ENCODE results near the gene ST13.
"Not testable (repeated sequence)": the region's sequence is repeated elsewhere in the genome, so short reads cannot be mapped to it uniquely, and the experiment has no call there.

Gene ST13

DNA sequence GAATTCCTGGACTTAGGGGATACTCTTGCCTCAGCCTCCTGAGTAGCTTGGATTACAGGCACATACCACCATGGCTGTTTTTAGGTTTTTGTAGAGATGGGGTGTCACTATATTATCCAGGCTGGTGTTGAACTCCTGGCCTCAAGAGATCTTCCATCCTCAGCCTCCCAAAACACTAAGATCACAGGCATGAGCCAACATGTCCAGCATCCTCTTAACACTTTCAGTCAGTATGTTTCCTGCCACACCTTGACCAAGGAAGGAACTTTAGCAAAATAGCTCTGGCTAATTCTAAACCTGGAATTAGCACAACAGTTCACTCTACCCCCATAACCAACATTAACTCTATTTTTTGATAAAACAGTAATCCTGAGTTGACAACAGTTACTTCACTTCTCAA lies 32.7 kb upstream of the ST13 start:
- H3K36me3 Mint-ChIP-seq (ENCODE audit: low read depth), result peaks cover 53% of the 10 kb centered on the region
- H3K27me3 Mint-ChIP-seq (ENCODE audit: low read depth), result no peaks in the 10 kb centered on the region
- H3K27ac Mint-ChIP-seq, result no peak overlapping the region
- H3K9me3 Mint-ChIP-seq, result no peaks in the 10 kb centered on the region
- no peak overlapping the region for H3K4me3 Mint-ChIP-seq
- no peaks in the 10 kb centered on the region for H3K4me1 Mint-ChIP-seq
- no peak for TF ChIP-seq CTCF (IDR thresholded peaks at IDR 0.05; ENCODE audit: unreplicated experiment in 3 of 3)

DNA sequence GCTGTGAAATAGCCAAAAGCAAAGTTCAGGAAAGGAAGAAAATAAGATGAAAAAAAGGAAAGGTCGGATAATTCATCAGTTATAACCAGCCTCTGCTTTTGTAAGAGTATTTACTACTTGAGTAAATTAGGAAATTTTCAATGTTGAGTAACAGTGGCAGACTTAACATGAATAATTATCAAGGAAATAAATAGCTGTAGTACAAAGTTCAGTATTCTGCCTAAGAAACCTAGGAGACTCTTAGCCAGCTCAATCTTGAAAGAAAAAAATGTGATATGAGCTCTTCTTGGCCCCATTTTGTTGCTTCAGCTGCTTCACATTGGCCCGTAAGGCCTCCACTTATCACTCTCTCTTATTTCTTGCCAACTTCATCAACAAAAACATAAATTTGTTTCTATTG lies 22.5 kb upstream of the ST13 start:
- Mint-ChIP-seq H3K4me1 (no peaks in the 10 kb centered on the region), H3K36me3 (ENCODE audit: low read depth) (peaks cover 22% of the 10 kb centered on the region), H3K27ac (no peak overlapping the region), H3K9me3 (no peaks in the 10 kb centered on the region), H3K4me3 (no peak overlapping the region), H3K27me3 (ENCODE audit: low read depth) (no peaks in the 10 kb centered on the region)
- TF ChIP-seq CTCF (IDR thresholded peaks at IDR 0.05; ENCODE audit: unreplicated experiment in 3 of 3), result no peak

DNA sequence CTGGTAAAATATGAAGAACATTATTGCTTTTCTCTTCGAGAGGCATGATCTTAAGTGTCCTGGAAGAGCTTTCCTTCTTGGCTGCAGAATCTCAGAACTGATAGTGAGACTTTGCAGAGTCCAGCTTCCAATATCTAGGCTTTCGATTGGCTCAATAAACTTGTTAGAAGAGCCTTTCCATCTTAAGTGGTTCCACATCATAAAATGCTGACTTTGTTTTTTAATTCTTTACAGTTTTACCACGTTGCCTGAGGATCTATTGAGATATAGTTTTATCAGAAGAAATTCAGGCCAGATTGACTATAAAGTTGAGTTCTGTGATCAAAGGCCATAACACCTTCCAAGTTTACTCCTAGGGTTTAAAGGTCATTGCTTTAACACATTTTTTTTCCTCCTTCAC lies 21.0 kb upstream of the ST13 start:
- H3K9me3 Mint-ChIP-seq, result no peaks in the 10 kb centered on the region
- H3K36me3 Mint-ChIP-seq (ENCODE audit: low read depth), result peaks cover 18% of the 10 kb centered on the region
- H3K4me1 Mint-ChIP-seq, result no peaks in the 10 kb centered on the region
- no peak overlapping the region for H3K4me3 Mint-ChIP-seq
- no peak for TF ChIP-seq CTCF (IDR thresholded peaks at IDR 0.05; ENCODE audit: unreplicated experiment in 3 of 3)
- no peaks in the 10 kb centered on the region for H3K27me3 Mint-ChIP-seq (ENCODE audit: low read depth)
- H3K27ac Mint-ChIP-seq, result peak overlapping the region in 1 of 3 experiments; percentile 8

DNA sequence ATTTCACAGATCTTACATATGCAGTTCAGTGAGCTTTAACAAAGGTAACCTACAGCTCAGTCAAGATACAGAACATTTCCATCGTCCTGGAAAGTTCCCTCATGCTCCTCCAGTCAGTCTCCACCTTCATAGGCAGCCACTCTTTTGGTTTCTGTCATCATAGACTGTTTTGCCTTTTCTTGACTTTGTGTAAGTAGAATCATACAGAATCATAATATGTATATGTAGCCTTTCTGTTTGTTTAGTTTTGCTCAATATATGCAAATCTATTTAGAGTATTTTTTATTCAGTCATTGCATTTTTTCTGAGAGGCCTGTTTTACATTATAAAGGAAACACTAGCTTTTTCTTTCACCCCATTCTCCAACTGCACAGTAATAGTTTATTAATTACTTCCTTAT lies 20.5 kb upstream of the ST13 start:
- Mint-ChIP-seq H3K9me3 (no peaks in the 10 kb centered on the region), H3K4me3 (no peak overlapping the region), H3K27ac (peak overlapping the region in 1 of 3 experiments; percentile 8), H3K4me1 (no peaks in the 10 kb centered on the region), H3K36me3 (ENCODE audit: low read depth) (peaks cover 16% of the 10 kb centered on the region), H3K27me3 (ENCODE audit: low read depth) (no peaks in the 10 kb centered on the region)
- no peak for TF ChIP-seq CTCF (IDR thresholded peaks at IDR 0.05; ENCODE audit: unreplicated experiment in 3 of 3)

DNA sequence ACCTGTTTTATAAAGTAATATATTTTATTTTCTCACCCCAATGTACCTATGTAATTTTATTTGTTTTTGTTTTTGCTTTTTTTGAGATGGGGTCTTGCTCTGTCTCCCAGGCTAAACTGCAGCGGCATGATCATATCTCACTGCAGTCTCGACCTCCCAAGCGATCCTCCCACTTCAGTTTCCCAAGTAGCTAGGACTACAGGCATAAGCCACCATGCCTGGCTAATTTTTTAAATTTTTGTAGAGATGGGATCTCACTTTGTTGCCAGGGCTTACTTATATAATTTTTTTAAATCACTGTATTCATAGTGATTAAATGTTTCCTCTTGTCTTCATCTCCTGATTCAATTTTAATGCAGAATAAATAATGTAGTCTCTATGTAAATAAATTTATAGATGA lies 18.7 kb upstream of the ST13 start:
- Mint-ChIP-seq H3K36me3 (ENCODE audit: low read depth) (peaks cover 9% of the 10 kb centered on the region), H3K9me3 (no peaks in the 10 kb centered on the region), H3K27me3 (ENCODE audit: low read depth) (no peaks in the 10 kb centered on the region), H3K27ac (no peak overlapping the region), H3K4me1 (no peaks in the 10 kb centered on the region), H3K4me3 (no peak overlapping the region)
- no peak for TF ChIP-seq CTCF (IDR thresholded peaks at IDR 0.05; ENCODE audit: unreplicated experiment in 3 of 3)

DNA sequence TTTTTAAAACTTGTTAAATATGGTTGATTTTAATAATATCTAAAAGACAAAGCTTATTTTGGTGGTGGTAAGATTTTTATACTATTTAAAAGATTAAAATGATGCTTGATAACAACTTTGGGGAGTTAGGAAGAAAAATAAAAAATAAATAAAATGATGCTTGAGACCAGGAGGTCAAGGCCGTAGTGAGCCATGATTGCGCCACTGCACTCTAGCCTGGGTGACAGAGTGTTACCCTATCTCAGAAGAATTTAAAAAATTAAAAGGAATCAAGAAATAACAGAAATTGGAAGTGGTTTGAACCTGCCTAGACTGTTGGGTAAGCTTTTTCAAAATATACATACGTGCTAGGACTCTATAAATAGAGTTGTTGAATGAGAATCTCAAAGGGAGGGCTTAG lies 17.6 kb upstream of the ST13 start:
- Mint-ChIP-seq H3K27me3 (ENCODE audit: low read depth) (no peaks in the 10 kb centered on the region), H3K9me3 (no peaks in the 10 kb centered on the region), H3K4me1 (no peaks in the 10 kb centered on the region), H3K27ac (no peak overlapping the region), H3K4me3 (no peak overlapping the region), H3K36me3 (ENCODE audit: low read depth) (peaks cover 10% of the 10 kb centered on the region)
- TF ChIP-seq CTCF (IDR thresholded peaks at IDR 0.05; ENCODE audit: unreplicated experiment in 3 of 3), result no peak

- not testable (repeated sequence) for H3K4me1 Mint-ChIP-seq; H3K27ac Mint-ChIP-seq; H3K36me3 Mint-ChIP-seq (ENCODE audit: low read depth); H3K4me3 Mint-ChIP-seq; H3K27me3 Mint-ChIP-seq (ENCODE audit: low read depth); H3K9me3 Mint-ChIP-seq
Observed at GRCh38 chr22:40868379-40868778, 11.9 kb upstream of the ST13 start.
